Fibroblast of the aortic adventitia (primary cell): ENCODE data around the gene KDM2B. TPM values are rescaled to one million over a fixed set of nuclear protein-coding genes. Genes with fewer than 3 reads are reported as not detected.

Experiments
- DNase-seq: peaks from one replicate; pipeline ENCODE4 v3.0.0-alpha.2; 2010; ENCODE audit warnings: low read depth
- H3K4me3 ChIP-seq: 2 replicates; pipeline ENCODE4 v1.5.1; 2011; ENCODE audit warnings: low read depth, mild to moderate bottlenecking, control low read depth, low read length, moderate library complexity
- CTCF ChIP-seq: IDR thresholded peaks from 2 replicates; pipeline ENCODE4 v1.5.1; 2011; ENCODE audit warnings: mild to moderate bottlenecking, low read length, control low read depth, inconsistent platforms; ENCODE audit not compliant: insufficient read depth
- total RNA-seq: library from RNA; depleted of rRNA; stranded (reverse); fragments of >200 nt; gene quantifications from 2 replicates; pipeline ENCODE4 v1.2.3, GENCODE V29; 2012; ENCODE audit warnings: low replicate concordance

The KDM2B gene
- total RNA-seq, 1 donor = 26.8 TPM

GRCh38 chr12:121512561-121512960, 68.3 kb downstream of the KDM2B start:
- TF ChIP-seq CTCF = no peak
- DNase-seq = no peak
- H3K4me3 ChIP-seq = no peak overlapping the region

GRCh38 chr12:121511916-121512315, 68.9 kb downstream of the KDM2B start:
- DNase-seq = no peak
- no peak for TF ChIP-seq CTCF
- H3K4me3 ChIP-seq = no peak overlapping the region

- TF ChIP-seq CTCF = no peak
- no peak for DNase-seq
- no peak overlapping the region for H3K4me3 ChIP-seq
Measured at GRCh38 chr12:121509339-121509738, 71.5 kb downstream of the KDM2B start.

- TF ChIP-seq CTCF = no peak
- H3K4me3 ChIP-seq = no peak overlapping the region
- no peak for DNase-seq
Measured at GRCh38 chr12:121508533-121508932, 72.3 kb downstream of the KDM2B start.

GRCh38 chr12:121507984-121508383, 72.8 kb downstream of the KDM2B start:
- no peak for TF ChIP-seq CTCF
- H3K4me3 ChIP-seq = no peak overlapping the region
- DNase-seq = no peak

GRCh38 chr12:121507245-121507644, 73.6 kb downstream of the KDM2B start:
- H3K4me3 ChIP-seq = no peak overlapping the region
- no peak for DNase-seq
- TF ChIP-seq CTCF = no peak

- no peak overlapping the region for H3K4me3 ChIP-seq
- TF ChIP-seq CTCF = no peak
- no peak for DNase-seq
Measured at GRCh38 chr12:121505513-121505912, 75.3 kb downstream of the KDM2B start.
